ENCODE results near the gene ANAPC1.
"Not testable (repeated sequence)": the region's sequence is repeated elsewhere in the genome, so short reads cannot be mapped to it uniquely, and the experiment has no call there.

The ANAPC1 gene

GRCh38 chr2:111883661-111884591 lies at the start of gene ANAPC1:
TSS of gene ANAPC1 (minus strand) at chr2:111884193. CDS start at chr2:111880825, 3,368 bp downstream.
- peak; percentile 82 to 92 (median 88) for DNase-seq

- no peak for DNase-seq
These were observed 48.9 kb upstream of the ANAPC1 start for GRCh38 chr2:111932841-111933291.

DNA sequence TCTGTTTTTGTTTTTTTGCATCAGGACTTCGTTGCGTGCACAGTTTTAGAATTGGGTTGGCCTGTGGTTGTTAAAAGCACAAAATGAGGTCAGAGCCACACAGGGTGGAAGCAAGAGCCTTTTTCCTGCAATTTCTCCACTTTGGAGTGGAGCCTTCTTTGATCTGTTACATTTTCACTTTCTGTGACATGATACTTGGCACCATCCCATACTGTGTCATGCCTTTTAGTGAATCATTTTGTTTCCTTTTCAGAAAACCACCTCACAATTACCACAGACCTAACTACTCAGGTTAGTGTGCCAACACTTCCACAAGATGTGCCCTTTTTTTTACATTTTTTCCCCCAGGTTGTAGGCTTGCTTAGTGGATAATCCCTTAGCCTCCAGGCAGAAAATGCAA lies 46.9 kb upstream of the ANAPC1 start:
- DNase-seq, result peak; percentile 39 to 69 (median 55)

GRCh38 chr2:111930409-111930808 lies 46.4 kb upstream of the ANAPC1 start:
- no peak for DNase-seq

- DNase-seq, result no peak
These were observed 43.7 kb upstream of the ANAPC1 start for GRCh38 chr2:111927723-111928122.

GRCh38 chr2:111924617-111925107 lies 40.7 kb upstream of the ANAPC1 start:
- no peak for DNase-seq

DNA sequence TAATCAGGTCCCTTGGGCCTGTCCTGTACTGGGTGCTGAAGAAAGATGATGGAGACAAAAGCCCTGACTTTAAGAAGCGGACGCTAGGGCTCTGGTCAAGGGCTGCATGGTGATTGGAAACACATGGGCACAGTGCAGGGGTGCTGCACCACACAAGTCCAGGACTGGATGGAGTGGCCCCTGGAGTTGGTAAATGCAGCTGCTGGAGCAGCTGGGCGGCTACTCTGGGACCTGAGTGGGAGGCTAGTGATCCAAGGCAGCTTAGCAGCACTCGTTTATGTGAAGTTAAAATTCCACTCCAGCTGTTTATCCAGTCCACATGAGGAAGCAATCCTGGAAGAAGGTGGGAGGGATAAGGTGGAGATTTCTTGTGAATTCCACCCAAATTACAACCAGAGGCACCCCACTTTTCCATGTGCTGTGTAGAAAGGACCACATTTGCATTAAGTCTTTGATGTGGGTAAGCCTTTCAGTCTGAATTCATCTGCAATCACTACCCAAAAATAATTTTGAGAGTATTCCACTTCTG lies 39.3 kb upstream of the ANAPC1 start:
- no peak for DNase-seq

DNA sequence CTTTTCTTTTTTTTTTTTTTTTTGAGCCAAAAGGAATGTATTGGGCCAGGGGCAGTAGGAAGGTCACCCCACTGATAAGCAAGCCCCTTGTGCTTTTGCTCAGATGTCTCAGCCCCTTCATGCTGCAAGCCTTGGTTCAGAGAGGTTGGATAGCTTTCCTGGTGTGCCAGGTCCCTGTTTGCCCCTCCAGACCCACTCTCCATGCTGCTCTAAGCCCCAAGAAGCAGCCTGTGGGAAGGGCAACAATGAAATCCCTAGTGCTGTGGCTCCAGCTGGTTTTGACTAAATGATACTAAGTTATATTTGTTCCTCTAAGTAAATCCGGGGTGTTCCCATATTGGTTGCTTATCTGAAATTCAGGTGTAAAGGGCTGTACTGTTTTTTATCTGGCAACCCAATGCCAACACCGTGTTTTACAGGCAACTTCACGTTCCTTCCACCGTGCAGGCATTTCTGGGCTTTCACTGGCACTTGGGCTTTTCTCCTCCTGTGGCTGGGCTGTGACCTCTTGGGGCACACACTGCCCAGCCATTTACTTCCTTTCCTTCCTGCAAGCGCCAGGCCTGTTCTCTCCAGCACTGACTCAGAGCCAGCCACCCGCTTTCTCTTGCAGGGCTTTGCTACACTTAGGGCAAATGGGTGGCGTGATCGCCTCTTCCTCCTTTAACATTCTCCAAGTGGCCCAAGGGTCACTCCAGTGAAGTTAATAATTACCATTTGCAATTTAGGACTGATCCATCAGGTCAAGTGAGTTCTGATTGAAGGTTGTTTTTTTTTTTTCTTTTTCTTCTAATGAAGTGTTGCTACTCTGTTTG lies 36.0 kb upstream of the ANAPC1 start:
- peak; percentile 89 to 91 (median 90) for DNase-seq

GRCh38 chr2:111919365-111919764 lies 35.4 kb upstream of the ANAPC1 start:
- DNase-seq, result peak in 2 of 3 donors; percentile 32 to 33

DNA sequence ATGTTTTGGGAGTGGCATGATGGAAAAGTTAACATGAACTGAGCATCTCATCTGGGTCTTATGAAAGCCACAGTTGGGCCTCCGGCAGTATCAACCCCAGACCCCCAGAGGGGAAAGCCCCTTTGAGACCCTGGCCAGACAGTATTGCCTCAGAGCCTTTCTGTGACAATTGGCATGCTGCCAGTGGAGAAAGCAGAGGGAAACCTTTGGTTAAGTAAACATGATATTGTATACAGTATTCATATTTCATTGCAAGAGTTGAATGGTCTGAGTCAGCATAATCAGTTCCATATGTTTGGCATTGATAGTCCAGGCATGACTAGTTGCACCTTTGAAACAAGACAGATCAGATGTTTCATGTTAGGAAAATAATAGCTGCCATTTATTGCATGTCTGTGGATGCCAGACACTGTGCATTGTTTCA lies 34.4 kb upstream of the ANAPC1 start:
- DNase-seq, result no peak

DNA sequence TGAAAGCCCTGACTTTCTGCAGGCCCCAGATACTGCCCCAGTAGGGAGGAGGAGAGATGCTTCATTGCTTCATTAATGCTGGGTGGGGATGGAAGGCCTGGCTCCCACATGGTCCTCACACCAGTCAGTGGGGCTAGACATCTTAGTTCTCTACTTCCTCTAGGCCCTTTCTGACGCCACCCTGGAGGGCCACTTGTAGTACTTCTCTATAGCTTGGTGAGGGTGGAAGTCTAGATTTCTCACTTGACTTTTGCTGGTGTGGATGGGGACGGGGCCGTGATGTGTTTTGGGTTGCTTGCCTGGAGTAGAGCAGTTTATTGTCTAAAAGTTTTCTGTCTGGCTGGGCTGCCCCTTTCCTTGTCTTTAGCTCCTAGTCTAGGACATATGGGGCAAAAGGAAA lies 33.1 kb upstream of the ANAPC1 start:
- peak in 1 of 3 donors; percentile 32 for DNase-seq

DNA sequence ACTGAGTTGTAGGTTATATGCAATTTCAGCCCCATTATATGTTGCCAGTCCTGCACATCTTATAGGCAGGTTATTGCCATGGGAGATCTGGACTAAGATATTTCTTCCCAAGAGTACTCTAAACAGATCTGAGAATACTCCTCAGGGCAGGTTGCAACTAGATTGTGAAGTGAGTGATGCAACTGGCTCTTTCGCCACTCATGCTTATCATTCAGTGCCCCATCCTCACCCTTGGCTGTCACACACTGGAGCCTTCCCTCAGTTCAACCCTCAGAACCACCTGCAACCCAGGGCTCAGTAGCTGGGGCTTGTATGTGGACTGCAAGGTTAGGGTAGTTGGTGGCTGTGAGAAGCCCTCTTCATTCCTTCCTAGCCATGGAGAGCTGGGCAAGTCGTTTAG lies 28.6 kb upstream of the ANAPC1 start:
- DNase-seq, result no peak

- not testable (repeated sequence) for DNase-seq
These were observed 27.4 kb upstream of the ANAPC1 start for GRCh38 chr2:111911295-111911977.

GRCh38 chr2:111910609-111911277 lies 26.8 kb upstream of the ANAPC1 start:
- no peak for DNase-seq

DNA sequence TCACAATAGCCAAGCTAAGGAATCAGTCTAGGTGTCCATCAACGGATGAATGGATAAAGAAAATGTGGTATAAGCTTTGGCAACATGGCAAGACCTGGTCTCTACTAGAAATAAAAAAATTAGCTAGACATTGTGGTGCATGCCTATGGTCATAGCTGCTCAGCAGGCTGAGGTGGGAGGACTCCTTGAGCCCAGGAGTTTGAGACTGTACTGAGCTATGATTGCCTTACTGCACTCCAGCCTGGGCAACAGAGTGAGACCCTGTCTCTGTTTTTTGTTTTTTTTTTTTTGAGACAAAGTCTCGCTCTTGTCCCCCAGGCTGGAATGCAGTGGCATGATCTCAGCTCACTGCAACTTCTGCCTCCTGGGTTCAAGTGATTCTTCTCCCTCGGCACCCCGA lies 26.0 kb upstream of the ANAPC1 start:
- DNase-seq, result not testable (repeated sequence)

GRCh38 chr2:111909079-111909478 lies 25.1 kb upstream of the ANAPC1 start:
- DNase-seq, result no peak

DNA sequence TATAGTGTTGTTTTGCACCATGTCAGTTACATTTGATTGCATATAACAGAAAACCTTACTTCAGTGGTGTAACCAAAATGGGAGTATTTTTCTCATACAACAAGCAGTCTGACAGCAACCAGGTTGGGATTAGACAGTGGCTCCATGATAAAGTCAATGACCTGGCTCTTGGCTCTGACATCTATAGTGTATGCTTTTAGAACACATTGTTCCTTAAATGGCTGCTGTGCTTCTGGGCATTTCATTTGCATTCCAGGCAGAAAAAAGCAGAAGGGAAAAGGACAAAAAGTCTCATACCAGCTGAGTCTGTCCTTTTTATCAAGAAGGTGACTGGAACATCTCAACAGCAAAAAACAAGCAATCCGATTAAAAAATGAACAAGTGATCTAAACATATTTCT lies 24.6 kb upstream of the ANAPC1 start:
- peak in 1 of 3 donors; percentile 24 for DNase-seq

DNA sequence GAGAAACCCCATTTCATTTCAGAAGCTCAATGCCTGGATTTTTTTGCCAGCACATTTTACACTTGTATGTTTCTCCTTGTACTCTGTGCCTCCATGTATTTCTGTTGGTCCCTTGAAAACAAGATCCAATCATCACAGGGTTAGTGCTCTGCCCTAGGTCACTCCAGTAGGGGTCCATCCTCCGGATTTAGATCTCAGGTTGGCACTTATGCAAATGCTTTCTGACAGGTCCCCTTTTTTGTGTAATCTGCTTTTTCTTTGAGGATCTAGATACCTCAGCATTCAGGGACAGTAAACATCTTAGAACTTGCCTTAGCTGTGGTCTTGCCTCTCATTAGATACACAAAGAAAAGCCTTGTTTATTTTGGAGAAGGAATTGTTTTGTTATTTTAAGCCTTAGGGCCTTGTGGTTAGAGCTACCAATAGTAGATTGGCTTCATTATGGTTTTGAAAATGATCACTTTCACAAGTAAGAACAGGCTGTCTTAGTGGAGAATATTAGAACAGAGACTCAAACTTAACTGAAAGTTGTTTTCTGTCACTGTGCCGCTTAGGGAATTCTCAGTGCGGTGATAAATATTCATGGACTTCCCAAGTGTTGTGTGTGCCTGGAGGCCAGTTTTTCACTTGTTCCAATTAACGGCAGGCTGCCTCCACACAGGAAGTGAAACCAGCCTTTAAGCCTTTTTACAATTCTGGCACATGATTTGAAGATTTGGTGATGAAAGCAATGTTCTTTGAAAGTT lies 22.2 kb upstream of the ANAPC1 start:
- peak; percentile 80 to 88 (median 88) for DNase-seq

DNA sequence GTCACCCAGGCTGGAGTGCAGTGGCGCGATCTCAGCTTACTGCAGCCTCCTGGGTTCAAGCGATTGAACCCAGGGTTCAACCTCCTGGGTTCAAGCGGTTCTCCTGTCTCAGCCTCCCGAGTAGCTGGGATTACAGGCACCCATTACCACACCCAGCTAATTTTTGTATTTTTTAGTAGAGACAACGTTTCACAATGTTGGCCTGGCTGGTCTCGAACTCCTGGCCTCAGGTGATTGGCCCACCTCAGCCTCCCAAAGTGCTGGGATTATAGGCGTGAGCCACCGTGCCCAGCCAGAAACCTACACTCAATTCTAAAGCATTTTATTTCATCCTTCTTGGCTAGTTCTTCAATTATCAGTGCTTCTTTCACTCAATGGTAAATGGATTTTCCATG lies 21.5 kb upstream of the ANAPC1 start:
- DNase-seq, result not testable (repeated sequence)

DNA sequence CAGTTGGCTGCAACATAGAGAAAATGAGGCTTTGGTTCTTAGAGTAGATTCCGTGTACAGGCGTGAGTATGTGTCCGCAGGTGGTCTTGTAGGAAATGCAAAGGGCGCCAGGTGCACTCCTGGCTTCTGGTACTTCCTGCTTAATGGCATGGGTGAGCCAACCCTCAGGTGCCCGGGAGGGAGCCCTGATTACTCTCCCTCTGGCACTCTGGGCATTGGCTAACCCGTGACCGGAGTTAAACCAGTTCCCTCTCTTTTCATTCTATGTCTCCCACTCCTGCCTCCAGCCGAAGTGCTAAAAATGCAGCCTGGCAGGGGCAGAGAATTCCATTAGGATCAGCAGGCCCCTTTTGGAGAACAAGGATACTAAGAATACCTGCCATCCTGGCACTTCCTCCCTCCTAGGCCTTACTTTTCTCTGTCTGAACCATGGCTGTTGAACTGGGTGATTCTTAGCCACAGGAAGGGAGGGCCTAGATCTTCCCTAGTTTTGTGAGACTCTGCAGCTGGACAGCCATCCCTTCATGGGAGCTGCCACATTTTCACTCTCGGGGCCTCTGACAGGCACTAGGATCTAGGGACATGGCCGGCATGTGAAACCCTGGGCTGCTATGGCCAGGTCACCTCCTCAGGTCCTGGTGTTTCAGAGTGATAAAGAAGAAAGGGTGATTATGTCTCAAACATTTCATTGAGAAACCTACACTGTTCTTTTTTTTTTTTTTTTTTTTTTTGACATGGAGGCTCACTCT lies 20.9 kb upstream of the ANAPC1 start:
- DNase-seq, result no peak
